ENCODE measurements around the gene STIMATE.

GRCh38 chr3:52904552-52904951 is 7.2 kb upstream of the STIMATE start:
- TF ChIP-seq ZNF274 (IDR thresholded peaks at IDR 0.05; ENCODE audit: low read depth, low read length), result no peak
- TF ChIP-seq YY1 (IDR thresholded peaks at IDR 0.05; ENCODE audit: insufficient read depth, insufficient read length), result no peak
- no peak for TF ChIP-seq SUZ12 (IDR thresholded peaks at IDR 0.05; ENCODE audit: extremely low read depth, insufficient read depth, insufficient read length)

Measured in NT2/D1 (cell line).